Measurements from ENCODE around the gene HLCS. TPM values are rescaled to one million over a fixed set of nuclear protein-coding genes. Genes with fewer than 3 reads are reported as not detected.
A peak's percentile ranks its signal among the peaks of the same experiment; 100 is the strongest.

Gene HLCS
- total and polyA plus RNA-seq, 2 donors from 2014 or later, result 4.5 to 29.6 TPM

DNA sequence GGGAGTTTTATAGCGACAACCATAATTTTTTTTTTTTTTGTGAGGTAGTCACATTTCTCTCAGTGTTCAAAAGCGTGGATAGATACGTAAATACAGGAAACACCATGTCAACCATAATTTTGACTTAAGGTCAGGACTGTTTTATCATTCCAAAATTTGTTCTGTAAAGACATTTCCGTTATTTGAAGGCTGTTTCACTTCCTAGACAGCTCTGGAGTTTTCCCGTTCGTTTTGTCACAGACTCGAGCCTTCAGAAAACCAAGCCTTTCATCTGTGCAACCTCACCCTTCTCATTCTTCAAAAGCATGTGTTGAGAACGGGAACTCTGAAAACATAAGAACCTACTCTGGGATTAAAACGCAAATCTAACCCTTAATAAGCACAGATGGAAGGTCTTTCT is 249.6 kb downstream of the HLCS start:
- no peaks in the 10 kb centered on the region for H3K9me3 ChIP-seq (ENCODE audit: control insufficient read depth in 2 of 3, insufficient read depth in 1 of 3, low read length in 3 of 3)
- no peak overlapping the region for H3K27ac ChIP-seq (ENCODE audit: low read depth in 2 of 2, low read length in 2 of 2)
- H3K36me3 ChIP-seq (ENCODE audit: control insufficient read depth in 2 of 3, insufficient read depth in 3 of 3, low read length in 3 of 3), result no peaks in the 10 kb centered on the region
- FAIRE-seq (no peak), DNase-seq (no peak)
- no peak overlapping the region for H3K4me3 ChIP-seq (ENCODE audit: low read length in 3 of 3)
- TF ChIP-seq, protein P1, sequence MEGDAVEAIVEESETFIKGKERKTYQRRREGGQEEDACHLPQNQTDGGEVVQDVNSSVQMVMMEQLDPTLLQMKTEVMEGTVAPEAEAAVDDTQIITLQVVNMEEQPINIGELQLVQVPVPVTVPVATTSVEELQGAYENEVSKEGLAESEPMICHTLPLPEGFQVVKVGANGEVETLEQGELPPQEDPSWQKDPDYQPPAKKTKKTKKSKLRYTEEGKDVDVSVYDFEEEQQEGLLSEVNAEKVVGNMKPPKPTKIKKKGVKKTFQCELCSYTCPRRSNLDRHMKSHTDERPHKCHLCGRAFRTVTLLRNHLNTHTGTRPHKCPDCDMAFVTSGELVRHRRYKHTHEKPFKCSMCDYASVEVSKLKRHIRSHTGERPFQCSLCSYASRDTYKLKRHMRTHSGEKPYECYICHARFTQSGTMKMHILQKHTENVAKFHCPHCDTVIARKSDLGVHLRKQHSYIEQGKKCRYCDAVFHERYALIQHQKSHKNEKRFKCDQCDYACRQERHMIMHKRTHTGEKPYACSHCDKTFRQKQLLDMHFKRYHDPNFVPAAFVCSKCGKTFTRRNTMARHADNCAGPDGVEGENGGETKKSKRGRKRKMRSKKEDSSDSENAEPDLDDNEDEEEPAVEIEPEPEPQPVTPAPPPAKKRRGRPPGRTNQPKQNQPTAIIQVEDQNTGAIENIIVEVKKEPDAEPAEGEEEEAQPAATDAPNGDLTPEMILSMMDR (IDR thresholded peaks at IDR 0.05; ENCODE audit: borderline replicate concordance, extremely low read depth, insufficient read depth), result no peak
- intact Hi-C loops (cut with DNase I), result no loop called here
- no peaks in the 10 kb centered on the region for H3K4me1 ChIP-seq (ENCODE audit: control insufficient read depth in 2 of 3, insufficient read depth in 2 of 3, low read depth in 1 of 3, low read length in 3 of 3)
- H3K27me3 ChIP-seq (ENCODE audit: control insufficient read depth, insufficient read depth, low read length), result peaks cover 35% of the 10 kb centered on the region
- H3K9ac ChIP-seq (ENCODE audit: low read length in 3 of 3), result no peak overlapping the region

DNA sequence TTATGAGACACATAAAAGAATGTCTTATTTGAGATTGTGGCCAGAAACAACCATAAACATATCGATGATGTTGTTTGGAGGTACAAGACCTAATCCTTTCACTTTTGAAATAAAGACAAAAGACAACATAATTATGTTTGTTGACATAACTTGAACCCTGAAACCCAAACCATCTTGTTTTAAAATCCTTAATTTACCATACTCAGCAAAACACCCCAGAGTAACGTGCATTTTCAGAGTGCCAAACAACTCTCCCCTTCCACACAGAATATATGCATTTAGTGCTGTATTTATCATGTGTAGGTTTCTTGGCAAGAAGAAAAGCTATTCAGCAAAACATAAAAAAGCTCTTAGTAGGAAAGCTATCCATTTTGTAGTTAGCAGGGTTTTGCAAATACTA is 250.1 kb downstream of the HLCS start:
- no peak for DNase-seq
- Histone ChIP-seq H3K9me3 (ENCODE audit: control insufficient read depth in 2 of 3, insufficient read depth in 1 of 3, low read length in 3 of 3) (no peaks in the 10 kb centered on the region), H3K4me3 (ENCODE audit: low read length in 3 of 3) (no peak overlapping the region), H3K27me3 (ENCODE audit: control insufficient read depth, insufficient read depth, low read length) (peaks cover 40% of the 10 kb centered on the region), H3K9ac (ENCODE audit: low read length in 3 of 3) (no peak overlapping the region), H3K4me1 (ENCODE audit: control insufficient read depth in 2 of 3, insufficient read depth in 2 of 3, low read depth in 1 of 3, low read length in 3 of 3) (no peaks in the 10 kb centered on the region), H3K36me3 (ENCODE audit: control insufficient read depth in 2 of 3, insufficient read depth in 3 of 3, low read length in 3 of 3) (no peaks in the 10 kb centered on the region), H3K27ac (ENCODE audit: low read depth in 2 of 2, low read length in 2 of 2) (no peak overlapping the region)
- intact Hi-C loops (cut with DNase I), result no loop called here
- TF ChIP-seq, protein P1 (IDR thresholded peaks at IDR 0.05; ENCODE audit: borderline replicate concordance, extremely low read depth, insufficient read depth), result no peak
- no peak for FAIRE-seq

DNA sequence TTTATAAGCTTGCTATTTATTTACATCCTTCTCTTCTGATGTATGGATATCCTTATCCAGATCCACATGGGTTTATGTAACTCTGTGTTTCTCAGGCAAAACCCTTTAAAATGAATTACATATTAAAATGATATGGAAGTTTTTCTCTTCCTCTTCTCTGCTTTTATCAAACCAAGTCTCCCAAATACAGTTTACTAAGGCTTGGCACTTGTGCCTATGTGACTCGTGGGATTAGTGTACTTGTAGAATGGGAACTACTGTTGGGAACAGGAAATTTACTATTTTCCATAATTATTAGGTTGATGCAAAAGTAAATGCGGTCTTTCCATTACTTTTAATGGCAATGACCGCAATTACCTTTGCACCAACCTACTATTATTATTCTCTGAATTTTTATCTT is 252.7 kb downstream of the HLCS start:
- FAIRE-seq (no peak), DNase-seq (no peak)
- Histone ChIP-seq H3K9ac (ENCODE audit: low read length in 3 of 3) (no peak overlapping the region), H3K4me3 (ENCODE audit: low read length in 3 of 3) (no peak overlapping the region), H3K27me3 (ENCODE audit: control insufficient read depth, insufficient read depth, low read length) (peaks cover 60% of the 10 kb centered on the region), H3K4me1 (ENCODE audit: control insufficient read depth in 2 of 3, insufficient read depth in 2 of 3, low read depth in 1 of 3, low read length in 3 of 3) (no peaks in the 10 kb centered on the region), H3K9me3 (ENCODE audit: control insufficient read depth in 2 of 3, insufficient read depth in 1 of 3, low read length in 3 of 3) (no peaks in the 10 kb centered on the region), H3K27ac (ENCODE audit: low read depth in 2 of 2, low read length in 2 of 2) (no peak overlapping the region), H3K36me3 (ENCODE audit: control insufficient read depth in 2 of 3, insufficient read depth in 3 of 3, low read length in 3 of 3) (no peaks in the 10 kb centered on the region)
- intact Hi-C loops (cut with DNase I), result no loop called here
- TF ChIP-seq, protein P1 (IDR thresholded peaks at IDR 0.05; ENCODE audit: borderline replicate concordance, extremely low read depth, insufficient read depth), result no peak

DNA sequence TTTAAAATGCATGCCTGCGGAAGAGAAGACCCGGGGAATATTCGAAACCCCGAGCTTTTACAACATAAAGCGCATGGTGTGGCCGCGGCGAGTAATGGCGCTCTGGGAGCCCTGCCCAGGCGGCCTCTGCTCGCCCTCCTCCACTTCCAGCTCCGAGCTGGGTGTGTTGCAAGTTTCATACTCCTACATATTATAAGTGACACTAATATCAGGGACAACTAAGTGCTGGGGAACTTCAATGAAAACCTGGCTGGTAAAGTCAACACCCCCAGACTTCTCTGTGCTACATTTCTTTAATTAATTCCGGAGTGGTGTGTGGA is 255.8 kb downstream of the HLCS start:
- peak in 3 of 5 donors; percentile 35 to 61 (median 52) for DNase-seq
- Histone ChIP-seq H3K4me1 (ENCODE audit: control insufficient read depth in 2 of 3, insufficient read depth in 2 of 3, low read depth in 1 of 3, low read length in 3 of 3) (peaks cover 0 to 2% (median 0%) of the 10 kb centered on the region in 3 donors), H3K27me3 (ENCODE audit: control insufficient read depth, insufficient read depth, low read length) (peaks cover 75% of the 10 kb centered on the region), H3K27ac (ENCODE audit: low read depth in 2 of 2, low read length in 2 of 2) (no peak overlapping the region), H3K4me3 (ENCODE audit: low read length in 3 of 3) (no peak overlapping the region), H3K36me3 (ENCODE audit: control insufficient read depth in 2 of 3, insufficient read depth in 3 of 3, low read length in 3 of 3) (no peaks in the 10 kb centered on the region), H3K9me3 (ENCODE audit: control insufficient read depth in 2 of 3, insufficient read depth in 1 of 3, low read length in 3 of 3) (no peaks in the 10 kb centered on the region), H3K9ac (ENCODE audit: low read length in 3 of 3) (no peak overlapping the region)
- intact Hi-C loops (cut with DNase I), result no loop called here
- FAIRE-seq, result no peak
- TF ChIP-seq, protein P1 (IDR thresholded peaks at IDR 0.05; ENCODE audit: borderline replicate concordance, extremely low read depth, insufficient read depth), result no peak
